IMR-90 (cell line): ENCODE results near the gene ARHGEF4. TPM values are rescaled to one million over a fixed set of nuclear protein-coding genes. Genes with fewer than 3 reads are reported as not detected.

Experiments
- ATAC-seq: fragments of 200-7000 bp; cut with Tn5 transposase; 2 replicates; pipeline ENCODE4 v1.9.1; 2020; ENCODE audit warnings: low read depth, mild to moderate bottlenecking, moderate library complexity
- BruUV-seq: library from RNA; stranded (reverse); fragments of 400-500 nt; replicated peaks from 2 replicates; lab custom pipeline; 2021; lab: Mats Ljungman, UMichigan
- CTCF ChIA-PET: fragments of 300-600 bp; formaldehyde crosslinking; extraction: SDS; loops from one replicate; lab custom pipeline; 2021; ENCODE audit warnings: antibody characterized with exemption; lab: Yijun Ruan, JAX
- POLR2A ChIA-PET: fragments of 300-600 bp; sonication (Branson Sonifier 250); formaldehyde crosslinking; loops from one replicate; lab custom pipeline; 2022; ENCODE audit warnings: antibody characterized with exemption; ENCODE audit not compliant: unreplicated experiment; lab: Charles Lee
- DNase-seq: peaks from one replicate; pipeline ENCODE4 v3.0.0; 2013
- H2AFZ ChIP-seq: replicated peaks from 2 replicates; pipeline ENCODE3; 2013; ENCODE audit warnings: low read length, mild to moderate bottlenecking; ENCODE audit not compliant: poor library complexity
- H2AK5ac ChIP-seq: 2 replicates; pipeline ENCODE4 v1.6.1; 2013; ENCODE audit warnings: low read depth, low read length, inconsistent platforms
- H2AK9ac ChIP-seq: replicated peaks from 2 replicates; pipeline ENCODE3; 2013; ENCODE audit warnings: mild to moderate bottlenecking, low read depth, low read length, moderate library complexity; ENCODE audit not compliant: poor library complexity
- H2BK120ac ChIP-seq: 2 replicates; pipeline ENCODE4 v1.6.1; 2013; ENCODE audit warnings: low read depth, low read length, inconsistent platforms
- H2BK15ac ChIP-seq: 3 replicates; pipeline ENCODE4 v1.6.1; 2013; ENCODE audit warnings: low read depth, low read length, inconsistent platforms
- H2BK20ac ChIP-seq: 2 replicates; pipeline ENCODE4 v1.6.1; 2013; ENCODE audit warnings: low read depth, mild to moderate bottlenecking, inconsistent platforms, low read length, moderate library complexity
- H2BK5ac ChIP-seq: 2 replicates; pipeline ENCODE4 v1.6.1; 2013; ENCODE audit warnings: mild to moderate bottlenecking, low read depth, low read length, inconsistent platforms; ENCODE audit not compliant: poor library complexity, severe bottlenecking
- H3K14ac ChIP-seq: replicated peaks from 2 replicates; pipeline ENCODE4 v1.6.1; 2013; ENCODE audit warnings: low read depth, low read length, inconsistent platforms
- H3K18ac ChIP-seq: 2 replicates; pipeline ENCODE4 v1.6.1; 2013; ENCODE audit warnings: low read depth, low read length, control low read depth
- H3K23ac ChIP-seq: 2 replicates; pipeline ENCODE4 v1.6.1; 2013; ENCODE audit warnings: low read depth, low read length, inconsistent platforms
- H3K27ac ChIP-seq: 2 replicates; pipeline ENCODE4 v1.5.1; 2013; ENCODE audit warnings: mild to moderate bottlenecking, control low read depth, low read length; ENCODE audit not compliant: insufficient read depth
- H3K27me3 ChIP-seq: 2 replicates; pipeline ENCODE4 v1.6.1; 2013; ENCODE audit warnings: low read length; ENCODE audit not compliant: control insufficient read depth, insufficient read depth
- H3K36me3 ChIP-seq: 2 replicates; pipeline ENCODE4 v1.6.1; 2013; ENCODE audit warnings: low read length, mixed read lengths; ENCODE audit not compliant: control insufficient read depth, insufficient read depth
- H3K4ac ChIP-seq: 2 replicates; pipeline ENCODE4 v1.6.1; 2013; ENCODE audit warnings: low read depth, low read length, inconsistent platforms
- H3K4me1 ChIP-seq: 2 replicates; pipeline ENCODE4 v1.6.1; 2013; ENCODE audit warnings: low read length, mixed read lengths; ENCODE audit not compliant: control insufficient read depth, insufficient read depth
- H3K4me2 ChIP-seq: 2 replicates; pipeline ENCODE4 v1.6.1; 2013; ENCODE audit warnings: low read depth, mild to moderate bottlenecking, control low read depth, low read length, moderate library complexity
- H3K4me3 ChIP-seq: 2 replicates; pipeline ENCODE4 v1.5.1; 2013; ENCODE audit warnings: low read depth, mild to moderate bottlenecking, control low read depth, low read length, moderate library complexity; ENCODE audit not compliant: insufficient read depth
- H3K56ac ChIP-seq: 2 replicates; pipeline ENCODE4 v1.6.1; 2013; ENCODE audit warnings: low read length, inconsistent platforms; ENCODE audit not compliant: insufficient read depth; ENCODE audit errors: extremely low read depth
- H3K79me1 ChIP-seq, 2 experiments: 2 replicates each; pipeline ENCODE4 v1.6.1; 2013; ENCODE audit warnings: low read length in 2 of 2, inconsistent platforms in 1 of 2, low read depth in 1 of 2
- H3K9ac ChIP-seq: 2 replicates; pipeline ENCODE4 v1.6.1; 2013; ENCODE audit warnings: low read depth, low read length, control low read depth
- H3K9me1 ChIP-seq: 2 replicates; pipeline ENCODE4 v1.6.1; 2013; ENCODE audit warnings: low read length, inconsistent platforms; ENCODE audit not compliant: insufficient read depth
- H3K9me3 ChIP-seq: 2 replicates; pipeline ENCODE4 v1.6.1; 2013; ENCODE audit warnings: low read length; ENCODE audit not compliant: control insufficient read depth, insufficient read depth
- H4K20me1 ChIP-seq: 2 replicates; pipeline ENCODE4 v1.6.1; 2013; ENCODE audit warnings: low read length, inconsistent platforms; ENCODE audit not compliant: insufficient read depth
- H4K5ac ChIP-seq: 2 replicates; pipeline ENCODE4 v1.6.1; 2013; ENCODE audit warnings: mild to moderate bottlenecking, low read depth, low read length, control low read depth
- H4K8ac ChIP-seq, 2 experiments: 2 replicates each; pipeline ENCODE4 v1.6.1; 2013; ENCODE audit warnings: low read depth in 2 of 2, low read length in 2 of 2, control low read depth in 1 of 2, inconsistent platforms in 1 of 2
- H4K91ac ChIP-seq: 2 replicates; pipeline ENCODE4 v1.6.1; 2013; ENCODE audit warnings: low read depth, low read length, inconsistent platforms; ENCODE audit not compliant: insufficient read depth
- BHLHE40 ChIP-seq: fragments of 150-350 bp; IDR thresholded peaks from 2 replicates; pipeline ENCODE4 v1.6.1; 2016; ENCODE audit warnings: mild to moderate bottlenecking, low read depth, low read length
- CHD1 ChIP-seq: IDR thresholded peaks from 2 replicates; pipeline ENCODE4 v1.6.1; 2012; ENCODE audit warnings: low read depth, low read length, improper control_type of control experiment
- FOS ChIP-seq: fragments of 150-350 bp; IDR thresholded peaks from 2 replicates; pipeline ENCODE4 v1.6.1; 2016; ENCODE audit warnings: low read depth, low read length
- MAFK ChIP-seq: IDR thresholded peaks from 2 replicates; pipeline ENCODE4 v1.6.1; 2012; ENCODE audit warnings: low read depth, low read length, improper control_type of control experiment
- RAD21 ChIP-seq: IDR thresholded peaks from 2 replicates; pipeline ENCODE4 v1.6.1; 2012; ENCODE audit warnings: low read length, improper control_type of control experiment
- SMC3 ChIP-seq: fragments of 150-350 bp; IDR thresholded peaks from 2 replicates; pipeline ENCODE4 v1.6.1; 2016; ENCODE audit warnings: low read depth, mild to moderate bottlenecking, antibody characterized with exemption, low read length, moderate library complexity
- WGBS, 2 experiments: methylation state at CpG; one replicate each; pipeline versions ENCODE4 v1.1.5 to v1.1.7; 2013; ENCODE audit warnings: missing lambda C conversion rate in 2 of 2; ENCODE audit not compliant: insufficient read length in 1 of 2; ENCODE audit errors: extremely low coverage in 2 of 2; 5-methylcytosine and 5-hydroxymethylcytosine counted together
- dilution Hi-C: fragments of 300-500 bp; cut with HindIII; formaldehyde crosslinking; loops from one replicate; pipeline ENCODE4 v1.14.3; 2018; ENCODE audit warnings: low sequenced_read_pairs; ENCODE audit not compliant: unreplicated experiment
- in situ Hi-C: fragments of 300-500 bp; cut with MboI; formaldehyde crosslinking; loops from 3 replicates; pipeline ENCODE4 v1.14.3; 2019; ENCODE audit warnings: low sequenced_read_pairs, inconsistent platforms, mixed read lengths
- intact Hi-C: fragments of 100-400 bp; cut with micrococcal nuclease; formaldehyde crosslinking; loops from 2 replicates; pipeline ENCODE4 v1.10.0; 2022
- polyA plus RNA-seq, 3 experiments: library from polyadenylated mRNA; depleted of rRNA; stranded (reverse); fragments of >200 nt; gene quantifications; 2 replicates each; pipeline ENCODE4 v1.2.3, GENCODE V29; 2012; ENCODE audit warnings: low replicate concordance in 1 of 3
- total RNA-seq: library from RNA; depleted of rRNA; stranded (reverse); fragments of >200 nt; gene quantifications from 2 replicates; pipeline ENCODE4 v1.2.3, GENCODE V29; 2012
- TF ChIP-seq, protein P1 (sequence below): fragments of 150-350 bp; IDR thresholded peaks from 2 replicates; pipeline ENCODE4 v1.6.1; 2017; ENCODE audit warnings: mild to moderate bottlenecking, antibody characterized with exemption, low read length, low read depth

Gene ARHGEF4
- total and polyA plus RNA-seq, 2 of the 4 experiments (the other 2 are of a cell fraction), result 2.7 to 5.0 TPM

DNA sequence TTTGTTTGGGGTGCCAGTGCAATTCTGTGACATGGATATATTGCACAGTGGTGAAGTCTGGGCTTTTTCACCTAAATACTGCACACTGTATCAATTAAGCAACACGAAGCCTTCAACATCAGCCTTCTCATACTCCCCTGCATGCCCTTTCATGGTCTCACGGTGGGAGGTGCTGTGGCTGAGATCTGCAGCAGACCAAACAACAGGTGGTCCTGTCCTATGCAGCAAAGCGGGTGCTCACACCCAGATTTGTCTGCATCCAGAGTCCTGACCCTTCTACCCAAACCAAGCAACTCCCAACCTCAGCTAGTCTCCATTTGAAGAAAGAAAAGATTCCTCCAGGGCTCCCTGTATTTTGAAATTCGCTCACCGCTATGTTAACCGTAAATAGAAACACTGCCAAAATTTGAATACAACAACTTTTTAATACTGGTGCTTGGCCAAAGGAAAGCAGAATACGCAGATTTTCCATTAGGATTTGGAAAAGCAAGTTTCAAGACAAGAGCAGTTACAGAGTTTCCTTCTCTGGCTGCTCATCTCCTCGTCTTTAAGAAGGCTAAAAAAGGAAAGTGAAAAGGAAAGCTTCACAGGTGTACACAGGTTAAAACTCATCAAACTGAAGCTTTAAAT is 221.6 kb downstream of the ARHGEF4 start:
- peaks cover 29% of the 10 kb centered on the region for H3K9me1 ChIP-seq
- CTCF ChIA-PET, result interaction anchor here (0.7 kb wide), 1 partner anchor 13 kb away, joined by 3 read pairs; no protein-coding TSS in a partner anchor
- POLR2A ChIA-PET, result no interaction called here
- dilution Hi-C loops (no loop called here), in situ Hi-C loops (no loop called here), intact Hi-C loops (loop anchor here (5.0 kb wide), 1 partner anchor 34 kb away; the partner anchor contains the start of gene FAM168B)
- no peak overlapping the region for H2AK5ac ChIP-seq
- no peak overlapping the region for H2AFZ ChIP-seq
- H2BK20ac ChIP-seq, result no peak overlapping the region
- H2BK120ac ChIP-seq, result no peak overlapping the region
- H2BK5ac ChIP-seq, result no peak overlapping the region
- no peak for ATAC-seq
- peaks cover 72% of the 10 kb centered on the region for H4K20me1 ChIP-seq
- no peaks in the 10 kb centered on the region for H3K27me3 ChIP-seq
- H4K5ac ChIP-seq, result no peak overlapping the region
- H3K4ac ChIP-seq, result no peak overlapping the region
- no TSS peak for BruUV-seq
- no peak for DNase-seq
- no peak overlapping the region for H2BK15ac ChIP-seq
- H4K8ac ChIP-seq, result no peak overlapping the region
- no peak overlapping the region for H4K91ac ChIP-seq
- H3K36me3 ChIP-seq, result peaks cover 34% of the 10 kb centered on the region
- no peak overlapping the region for H3K9ac ChIP-seq
- TF ChIP-seq, protein P1, sequence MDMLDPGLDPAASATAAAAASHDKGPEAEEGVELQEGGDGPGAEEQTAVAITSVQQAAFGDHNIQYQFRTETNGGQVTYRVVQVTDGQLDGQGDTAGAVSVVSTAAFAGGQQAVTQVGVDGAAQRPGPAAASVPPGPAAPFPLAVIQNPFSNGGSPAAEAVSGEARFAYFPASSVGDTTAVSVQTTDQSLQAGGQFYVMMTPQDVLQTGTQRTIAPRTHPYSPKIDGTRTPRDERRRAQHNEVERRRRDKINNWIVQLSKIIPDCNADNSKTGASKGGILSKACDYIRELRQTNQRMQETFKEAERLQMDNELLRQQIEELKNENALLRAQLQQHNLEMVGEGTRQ, result no peak
- TF ChIP-seq RAD21 (no peak), BHLHE40 (no peak), SMC3 (no peak), MAFK (no peak), CHD1 (no peak), FOS (no peak)
- H3K79me1 ChIP-seq, result peaks cover 30 to 74% of the 10 kb centered on the region in 2 experiments
- H3K4me1 ChIP-seq, result peaks cover 19% of the 10 kb centered on the region
- H2AK9ac ChIP-seq, result no peak overlapping the region
- H3K23ac ChIP-seq, result no peak overlapping the region
- H3K4me3 ChIP-seq, result no peak overlapping the region
- H3K27ac ChIP-seq, result no peak overlapping the region
- no peak overlapping the region for H3K14ac ChIP-seq
- no peak overlapping the region for H3K4me2 ChIP-seq
- H3K9me3 ChIP-seq, result no peaks in the 10 kb centered on the region
- no peak overlapping the region for H3K18ac ChIP-seq
- H3K56ac ChIP-seq, result no peak overlapping the region
- WGBS, 2 experiments, result 100% methylated on average over 1 of the region's 8 CpGs; no CpG with 5 or more reads in 1 of the 2 experiments
